Natural killer cell (primary cell): ENCODE measurements around the gene NPW. TPM values are rescaled to one million over a fixed set of nuclear protein-coding genes. Genes with fewer than 3 reads are reported as not detected.

Source experiments
- ATAC-seq, 3 donors: fragments of 150-1000 bp in 2 of 3; fragments of 200-7000 bp in 1 of 3; cut with Tn5 transposase; 1 replicate in 1 of 3; 2 replicates in 2 of 3; pipeline ENCODE4 v1.10.0; 2021; ENCODE audit warnings: mild to moderate bottlenecking in 2 of 3, moderate library complexity in 2 of 3
- DNase-seq, 2 donors: peaks; one replicate each; pipeline versions ENCODE4 v3.0.0 to v3.0.0-alpha.2; 2013 to 2021; ENCODE audit warnings: mixed read lengths in 1 of 2
- H3K27ac ChIP-seq: one replicate; pipeline ENCODE4 v1.5.1; 2013; ENCODE audit warnings: mild to moderate bottlenecking, low read length
- H3K27me3 ChIP-seq: one replicate; pipeline ENCODE4 v1.6.1; 2013; ENCODE audit warnings: low read length; ENCODE audit not compliant: control insufficient read depth, insufficient read depth
- H3K36me3 ChIP-seq: one replicate; pipeline ENCODE4 v1.6.1; 2013; ENCODE audit warnings: low read length; ENCODE audit not compliant: control insufficient read depth, insufficient read depth
- H3K4me1 ChIP-seq: one replicate; pipeline ENCODE4 v1.6.1; 2013; ENCODE audit warnings: low read length; ENCODE audit not compliant: control insufficient read depth, insufficient read depth
- H3K4me3 ChIP-seq: one replicate; pipeline ENCODE4 v1.5.1; 2013; ENCODE audit warnings: low read length
- H3K9me3 ChIP-seq: one replicate; pipeline ENCODE4 v1.6.1; 2013; ENCODE audit warnings: low read length; ENCODE audit not compliant: control insufficient read depth, insufficient read depth
- H3K27ac Mint-ChIP-seq, 2 donors: one replicate each; pipeline ENCODE4 v1.8.0; 2022; ENCODE audit warnings: mild to moderate bottlenecking in 2 of 2, mixed read lengths in 2 of 2, moderate library complexity in 1 of 2
- H3K27me3 Mint-ChIP-seq, 2 donors: one replicate each; pipeline ENCODE4 v1.8.0; 2022; ENCODE audit warnings: low read depth in 2 of 2, mixed read lengths in 2 of 2
- H3K36me3 Mint-ChIP-seq: one replicate; pipeline ENCODE4 v1.8.0; 2022; ENCODE audit warnings: mixed read lengths
- H3K4me1 Mint-ChIP-seq, 2 donors: one replicate each; pipeline ENCODE4 v1.8.0; 2022; ENCODE audit warnings: mixed read lengths in 2 of 2
- H3K4me3 Mint-ChIP-seq: one replicate; pipeline ENCODE4 v1.8.0; 2022; ENCODE audit warnings: mild to moderate bottlenecking, moderate library complexity, mixed read lengths
- H3K9me3 Mint-ChIP-seq, 2 donors: one replicate each; pipeline ENCODE4 v1.8.0; 2022; ENCODE audit warnings: mixed read lengths in 2 of 2
- WGBS: methylation state at CpG from one replicate; pipeline ENCODE4 v1.1.7; 2013; ENCODE audit warnings: missing lambda C conversion rate; ENCODE audit not compliant: insufficient coverage; 5-methylcytosine and 5-hydroxymethylcytosine counted together
- intact Hi-C: fragments of 100-400 bp; cut with micrococcal nuclease; formaldehyde crosslinking; loops from one replicate; pipeline ENCODE4 v1.14.2; 2022
- total RNA-seq, 4 donors: library from RNA; stranded (reverse); fragments of 120-200 nt in 1 of 4; gene quantifications; one replicate each; pipeline versions ENCODE4 v1.2.3 to v1.2.4, GENCODE V29; 2013 to 2022
- TF ChIP-seq, protein P1 (sequence below): fragments of 200-600 bp; IDR thresholded peaks from one replicate; pipeline ENCODE4 v1.8.0; 2022; ENCODE audit warnings: antibody characterized with exemption

NPW gene
- total RNA-seq, 3 donors from 2014 or later (not counting 1 experiment from before 2014, with no cell fraction given): 0.80 TPM; not detected in 2

DNA sequence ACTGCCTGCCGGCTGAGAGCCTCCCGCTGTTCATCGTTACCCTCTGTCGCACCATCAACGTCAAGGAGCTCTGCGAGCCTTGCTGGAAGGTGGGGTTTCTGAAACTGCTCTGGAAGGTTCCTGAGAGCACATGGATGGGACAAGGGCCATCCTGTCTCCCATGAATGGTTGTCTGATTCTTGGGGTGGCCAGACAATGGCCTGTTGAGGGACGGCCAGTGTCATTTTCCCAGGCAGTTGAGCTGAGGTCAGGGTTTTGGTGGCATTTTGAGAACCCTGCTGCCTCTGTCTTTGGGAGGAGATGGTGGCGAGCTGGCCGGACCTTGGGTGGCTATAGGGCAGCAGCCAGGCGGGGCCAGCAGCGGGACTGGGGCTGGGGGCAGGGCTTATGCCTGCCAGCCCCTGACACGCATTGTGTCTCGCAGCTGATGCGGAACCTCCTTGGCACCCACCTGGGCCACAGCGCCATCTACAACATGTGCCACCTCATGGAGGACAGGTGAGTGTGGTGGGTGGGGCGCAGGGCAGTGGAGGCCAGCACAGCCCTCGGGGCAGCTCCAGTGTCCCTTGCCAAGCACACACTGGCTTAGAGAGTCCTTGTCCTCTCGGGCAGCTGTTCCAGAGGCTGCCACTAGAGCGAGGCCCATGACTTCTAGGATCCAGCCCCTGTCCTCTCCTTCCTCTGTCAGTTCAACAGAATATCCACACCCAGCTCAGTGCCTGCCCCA, 37.3 kb downstream of the NPW start:
- no peak overlapping the region for H3K27ac ChIP-seq
- no peaks in the 10 kb centered on the region for H3K36me3 Mint-ChIP-seq
- DNase-seq (no peak), ATAC-seq (no peak)
- no peak overlapping the region for H3K4me3 Mint-ChIP-seq
- H3K9me3 ChIP-seq: no peaks in the 10 kb centered on the region
- WGBS: 96% methylated on average over 19 of the region's 19 CpGs
- no peak overlapping the region for H3K27ac Mint-ChIP-seq
- H3K36me3 ChIP-seq: peaks cover 47% of the 10 kb centered on the region
- intact Hi-C loops: no loop called here
- H3K9me3 Mint-ChIP-seq: no peaks in the 10 kb centered on the region
- H3K4me3 ChIP-seq: no peak overlapping the region
- no peaks in the 10 kb centered on the region for H3K4me1 ChIP-seq
- TF ChIP-seq, protein P1, sequence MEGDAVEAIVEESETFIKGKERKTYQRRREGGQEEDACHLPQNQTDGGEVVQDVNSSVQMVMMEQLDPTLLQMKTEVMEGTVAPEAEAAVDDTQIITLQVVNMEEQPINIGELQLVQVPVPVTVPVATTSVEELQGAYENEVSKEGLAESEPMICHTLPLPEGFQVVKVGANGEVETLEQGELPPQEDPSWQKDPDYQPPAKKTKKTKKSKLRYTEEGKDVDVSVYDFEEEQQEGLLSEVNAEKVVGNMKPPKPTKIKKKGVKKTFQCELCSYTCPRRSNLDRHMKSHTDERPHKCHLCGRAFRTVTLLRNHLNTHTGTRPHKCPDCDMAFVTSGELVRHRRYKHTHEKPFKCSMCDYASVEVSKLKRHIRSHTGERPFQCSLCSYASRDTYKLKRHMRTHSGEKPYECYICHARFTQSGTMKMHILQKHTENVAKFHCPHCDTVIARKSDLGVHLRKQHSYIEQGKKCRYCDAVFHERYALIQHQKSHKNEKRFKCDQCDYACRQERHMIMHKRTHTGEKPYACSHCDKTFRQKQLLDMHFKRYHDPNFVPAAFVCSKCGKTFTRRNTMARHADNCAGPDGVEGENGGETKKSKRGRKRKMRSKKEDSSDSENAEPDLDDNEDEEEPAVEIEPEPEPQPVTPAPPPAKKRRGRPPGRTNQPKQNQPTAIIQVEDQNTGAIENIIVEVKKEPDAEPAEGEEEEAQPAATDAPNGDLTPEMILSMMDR: no peak
- H3K27me3 ChIP-seq: no peaks in the 10 kb centered on the region
- H3K4me1 Mint-ChIP-seq: peaks cover 0 to 9% of the 10 kb centered on the region in 2 donors
- no peaks in the 10 kb centered on the region for H3K27me3 Mint-ChIP-seq

DNA sequence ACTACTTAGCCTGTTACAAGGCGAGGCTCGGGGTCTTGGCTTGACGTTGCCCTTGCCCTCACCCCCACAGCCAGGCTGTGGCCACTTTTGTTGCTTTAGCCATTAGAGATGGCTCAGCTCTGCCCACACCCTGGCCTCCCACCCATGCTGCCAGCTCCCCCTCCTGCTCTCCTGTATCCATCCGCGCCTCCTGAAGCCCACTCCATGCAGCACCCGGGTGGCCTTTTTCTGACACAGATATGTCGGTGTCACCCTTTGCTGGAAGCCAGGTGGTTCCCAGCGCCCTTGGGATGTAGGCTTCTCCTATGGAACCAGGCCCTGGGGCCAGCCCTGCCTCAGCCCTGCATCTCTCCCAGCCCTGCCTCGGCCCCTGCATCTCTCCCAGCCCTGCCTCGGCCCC, 37.9 kb downstream of the NPW start:
- Mint-ChIP-seq H3K36me3 (no peaks in the 10 kb centered on the region), H3K9me3 (no peaks in the 10 kb centered on the region), H3K27ac (no peak overlapping the region), H3K27me3 (no peaks in the 10 kb centered on the region), H3K4me3 (no peak overlapping the region), H3K4me1 (peaks cover 0 to 7% of the 10 kb centered on the region in 2 donors)
- H3K27ac ChIP-seq: no peak overlapping the region
- TF ChIP-seq, protein P1: no peak
- ATAC-seq (no peak), DNase-seq (no peak)
- WGBS: 93% methylated on average over 8 of the region's 10 CpGs
- intact Hi-C loops: no loop called here
- H3K4me1 ChIP-seq: no peaks in the 10 kb centered on the region
- H3K9me3 ChIP-seq: no peaks in the 10 kb centered on the region
- H3K27me3 ChIP-seq: no peaks in the 10 kb centered on the region
- peaks cover 46% of the 10 kb centered on the region for H3K36me3 ChIP-seq
- no peak overlapping the region for H3K4me3 ChIP-seq

DNA sequence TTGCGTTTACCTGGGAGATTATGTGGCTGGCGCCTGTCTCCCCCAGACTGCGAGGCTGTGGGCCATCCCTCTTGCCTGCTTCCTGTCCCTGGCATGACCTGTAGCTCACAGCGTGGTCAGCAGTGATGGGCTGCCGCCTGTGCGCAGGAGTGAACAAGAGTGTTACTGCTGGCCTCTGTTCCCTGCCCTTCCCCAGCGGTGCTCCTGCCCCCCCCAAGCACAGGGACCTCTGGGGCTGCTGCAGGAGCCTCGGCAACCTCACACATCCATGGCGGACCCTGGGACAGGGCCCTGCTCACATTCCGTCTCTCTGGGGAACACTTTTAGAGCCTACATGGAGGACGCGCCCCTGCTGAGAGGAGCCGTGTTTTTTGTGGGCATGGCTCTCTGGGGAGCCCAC, 38.8 kb downstream of the NPW start:
- no peak overlapping the region for H3K27ac Mint-ChIP-seq
- H3K9me3 ChIP-seq: no peaks in the 10 kb centered on the region
- ATAC-seq: no peak
- H3K36me3 Mint-ChIP-seq: no peaks in the 10 kb centered on the region
- no peaks in the 10 kb centered on the region for H3K4me1 ChIP-seq
- TF ChIP-seq, protein P1: no peak
- no peak overlapping the region for H3K4me3 Mint-ChIP-seq
- H3K27me3 ChIP-seq: no peaks in the 10 kb centered on the region
- no peaks in the 10 kb centered on the region for H3K27me3 Mint-ChIP-seq
- no peak for DNase-seq
- intact Hi-C loops: no loop called here
- H3K4me3 ChIP-seq: no peak overlapping the region
- no peak overlapping the region for H3K27ac ChIP-seq
- no peaks in the 10 kb centered on the region for H3K9me3 Mint-ChIP-seq
- H3K36me3 ChIP-seq: peaks cover 39% of the 10 kb centered on the region
- peaks cover 0 to 4% of the 10 kb centered on the region in 2 donors for H3K4me1 Mint-ChIP-seq
- WGBS: 82% methylated on average over 13 of the region's 13 CpGs

DNA sequence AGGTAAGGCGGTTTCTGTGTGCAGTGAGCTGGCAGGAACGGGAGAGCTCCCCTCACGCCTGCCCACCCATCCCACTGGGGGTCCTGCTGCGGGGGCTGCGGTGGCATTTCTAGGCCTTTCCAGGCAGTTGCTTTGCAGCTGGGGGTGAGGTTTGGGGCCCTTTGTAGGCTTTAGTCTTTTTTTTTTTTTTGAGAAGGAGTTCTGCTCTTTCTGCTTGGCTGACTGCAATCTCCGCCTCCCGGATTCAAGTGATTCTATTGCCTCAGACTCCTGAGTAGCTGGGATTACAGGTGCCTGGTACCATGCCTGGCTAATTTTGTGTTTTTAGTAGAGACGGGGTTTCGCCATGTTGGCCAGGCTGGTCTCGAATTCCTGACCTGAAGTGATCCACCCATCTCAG, 39.3 kb downstream of the NPW start:
- peaks cover 36% of the 10 kb centered on the region for H3K36me3 ChIP-seq

More for the DNA sequence above, 39.3 kb downstream of the NPW start:
- DNase-seq: no peak
- Mint-ChIP-seq H3K4me3 (no peak overlapping the region), H3K27ac (no peak overlapping the region), H3K27me3 (no peaks in the 10 kb centered on the region), H3K9me3 (no peaks in the 10 kb centered on the region), H3K36me3 (no peaks in the 10 kb centered on the region), H3K4me1 (peaks cover 0 to 4% of the 10 kb centered on the region in 2 donors)
- Histone ChIP-seq H3K27me3 (no peaks in the 10 kb centered on the region), H3K9me3 (no peaks in the 10 kb centered on the region), H3K4me3 (no peak overlapping the region), H3K4me1 (no peaks in the 10 kb centered on the region), H3K27ac (no peak overlapping the region)
- WGBS: 98% methylated on average over 10 of the region's 10 CpGs
- intact Hi-C loops: no loop called here
- no peak for ATAC-seq
- TF ChIP-seq, protein P1: no peak
